HepG2 (cell line): ENCODE data around the gene PTPN14. TPM values are rescaled to one million over a fixed set of nuclear protein-coding genes. Genes with fewer than 3 reads are reported as not detected.

ENCODE experiments used
- GPN1 ChIP-seq: sonication (generic); formaldehyde crosslinking; IDR thresholded peaks from 2 replicates; pipeline ENCODE4 v1.5.1; 2020; ENCODE audit warnings: missing genetic modification reagents, borderline replicate concordance
- HNF4G ChIP-seq, 2 experiments: sonication (generic) in 1 of 2; formaldehyde crosslinking in 1 of 2; IDR thresholded peaks; 2 replicates each; pipeline versions ENCODE4 v1.4.0 to v1.6.1; 2011 to 2020; ENCODE audit warnings: borderline replicate concordance in 2 of 2, low read depth in 2 of 2, mild to moderate bottlenecking in 2 of 2, low read length in 1 of 2, missing genetic modification reagents in 1 of 2, moderate library complexity in 1 of 2
- ISL2 ChIP-seq: sonication (generic); formaldehyde crosslinking; IDR thresholded peaks from 2 replicates; pipeline ENCODE4 v1.5.0; 2020; ENCODE audit warnings: missing genetic modification reagents
- NFE2L2 ChIP-seq: fragments of 150-350 bp; IDR thresholded peaks from 2 replicates; pipeline ENCODE4 v1.6.1; 2014; ENCODE audit warnings: low read length
- NR1H2 ChIP-seq: sonication (generic); formaldehyde crosslinking; IDR thresholded peaks from 2 replicates; pipeline ENCODE4 v1.8.1; 2022; ENCODE audit warnings: low read depth, missing genetic modification reagents, borderline replicate concordance
- SKIL ChIP-seq: sonication (generic); formaldehyde crosslinking; IDR thresholded peaks from 2 replicates; pipeline ENCODE4 v1.8.0; 2022; ENCODE audit warnings: missing genetic modification reagents, mild to moderate bottlenecking, moderate library complexity, borderline replicate concordance
- SMAD9 ChIP-seq: sonication (generic); formaldehyde crosslinking; IDR thresholded peaks from 2 replicates; pipeline ENCODE4 v1.5.1; 2020; ENCODE audit warnings: mild to moderate bottlenecking, missing genetic modification reagents
- TCF12 ChIP-seq, 2 experiments: fragments of 450-650 bp in 1 of 2; sonication (generic) in 1 of 2; formaldehyde crosslinking in 1 of 2; IDR thresholded peaks; 2 replicates each; pipeline versions ENCODE4 v1.6.1 to v1.8.0; 2017 to 2022; ENCODE audit warnings: antibody characterized with exemption in 1 of 2, mild to moderate bottlenecking in 1 of 2, missing genetic modification reagents in 1 of 2, moderate library complexity in 1 of 2
- TFAP4 ChIP-seq: sonication (generic); IDR thresholded peaks from 2 replicates; pipeline ENCODE4 v1.6.1; 2016; ENCODE audit warnings: low read depth, borderline replicate concordance
- THAP7 ChIP-seq: sonication (generic); formaldehyde crosslinking; IDR thresholded peaks from 2 replicates; pipeline ENCODE4 v1.8.1; 2023; ENCODE audit warnings: mild to moderate bottlenecking, missing genetic modification reagents
- ZNF101 ChIP-seq: sonication (generic); formaldehyde crosslinking; IDR thresholded peaks from 2 replicates; pipeline ENCODE4 v1.4.0; 2020; ENCODE audit warnings: mild to moderate bottlenecking, low read depth, missing genetic modification reagents, borderline replicate concordance
- ZNF512 ChIP-seq: sonication (generic); formaldehyde crosslinking; IDR thresholded peaks from 2 replicates; pipeline ENCODE4 v1.4.0; 2020; ENCODE audit warnings: mild to moderate bottlenecking, missing genetic modification reagents
- ZNF589 ChIP-seq: sonication (generic); formaldehyde crosslinking; conservative IDR thresholded peaks from 2 replicates; pipeline ENCODE4 v1.8.0; 2022; ENCODE audit warnings: mild to moderate bottlenecking, moderate library complexity, missing genetic modification reagents
- ZNF597 ChIP-seq: sonication (generic); formaldehyde crosslinking; IDR thresholded peaks from 2 replicates; pipeline ENCODE4 v1.5.0; 2020; ENCODE audit warnings: missing genetic modification reagents
- ZNF740 ChIP-seq: sonication (generic); formaldehyde crosslinking; IDR thresholded peaks from 2 replicates; pipeline ENCODE4 v1.4.0; 2020; ENCODE audit warnings: missing genetic modification reagents
- ZSCAN29 ChIP-seq: sonication (generic); formaldehyde crosslinking; conservative IDR thresholded peaks from 2 replicates; pipeline ENCODE4 v1.4.0; 2020; ENCODE audit warnings: mild to moderate bottlenecking, missing genetic modification reagents
- ZSCAN5A ChIP-seq: sonication (generic); formaldehyde crosslinking; IDR thresholded peaks from 2 replicates; pipeline ENCODE4 v1.8.0; 2022; ENCODE audit warnings: mild to moderate bottlenecking, missing genetic modification reagents, borderline replicate concordance
- polyA plus RNA-seq, 8 experiments: library from polyadenylated mRNA; depleted of rRNA in 3 of 8; stranded (reverse) in 7 of 8; unstranded in 1 of 8; fragments of >200 nt; fragmentation: Illumina TruSeq in 4 of 8; extraction: Trizol in 4 of 8; gene quantifications; 2 replicates each; pipeline versions ENCODE4 v1.2.1 to v1.2.3, GENCODE V29; 2011 to 2016; ENCODE audit warnings: low read depth in 4 of 8, missing spikeins in 1 of 8, mixed read lengths in 1 of 8; ENCODE audit not compliant: insufficient read depth in 1 of 8
- total RNA-seq, 5 experiments: library from RNA; depleted of rRNA; stranded (reverse); fragments of >200 nt; fragmentation: Illumina TruSeq; extraction: Trizol; gene quantifications; 2 replicates each; pipeline ENCODE4 v1.2.3, GENCODE V29; 2016; ENCODE audit warnings: low read depth in 1 of 5

Gene PTPN14
- total and polyA plus RNA-seq, 2 of the 13 experiments (the other 11 are each of a cell fraction or from before 2014, with no cell fraction given) = 3.9 to 4.7 TPM

GRCh38 chr1:214523124-214523824 is 28.1 kb downstream of the PTPN14 start (continued):
- TF ChIP-seq TFAP4 = no peak
- TF ChIP-seq ZSCAN29 (CRISPR knock-in tag) = no peak
- no peak for TF ChIP-seq NFE2L2
- no peak for TF ChIP-seq ZSCAN5A (CRISPR knock-in tag)
- TF ChIP-seq HNF4G (IDR thresholded peaks at IDR 0.05; ENCODE audit: borderline replicate concordance, low read depth, low read length) = no peak
- TF ChIP-seq HNF4G (CRISPR knock-in tag; IDR thresholded peaks at IDR 0.05; ENCODE audit: borderline replicate concordance, low read depth) = no peak
- no peak for TF ChIP-seq THAP7 (CRISPR knock-in tag)
- no peak for TF ChIP-seq ZNF597 (CRISPR knock-in tag)
- no peak for TF ChIP-seq TCF12 (IDR thresholded peaks at IDR 0.05)
- no peak for TF ChIP-seq TCF12 (CRISPR knock-in tag; IDR thresholded peaks at IDR 0.05)
- no peak for TF ChIP-seq SMAD9
- no peak for TF ChIP-seq ZNF512
- no peak for TF ChIP-seq SKIL (CRISPR knock-in tag)
- TF ChIP-seq ZNF740 = no peak
- TF ChIP-seq NR1H2 (CRISPR knock-in tag) = no peak
- TF ChIP-seq GPN1 (CRISPR knock-in tag) = no peak
- TF ChIP-seq ZNF101 (CRISPR knock-in tag) = no peak
- no peak for TF ChIP-seq ZNF589 (CRISPR knock-in tag)
- TF ChIP-seq ISL2 (CRISPR knock-in tag) = no peak
